Activated CD4-positive, alpha-beta T cell treated with anti-CD3 and anti-CD28 coated beads, Interleukin-2, Interleukin-4, amounts not matched to agents 100 ng/mL and 50 ng/mL, durations not matched to agents 16 hours and 8 hours (primary cell): ENCODE data around the gene GOLM1.
A peak's percentile ranks its signal among the peaks of the same experiment; 100 is the strongest.

ENCODE experiments used
- DNase-seq: peaks from one replicate; pipeline ENCODE4 v3.0.0-alpha.2; 2020; ENCODE audit warnings: low spot score

GOLM1 gene

DNA sequence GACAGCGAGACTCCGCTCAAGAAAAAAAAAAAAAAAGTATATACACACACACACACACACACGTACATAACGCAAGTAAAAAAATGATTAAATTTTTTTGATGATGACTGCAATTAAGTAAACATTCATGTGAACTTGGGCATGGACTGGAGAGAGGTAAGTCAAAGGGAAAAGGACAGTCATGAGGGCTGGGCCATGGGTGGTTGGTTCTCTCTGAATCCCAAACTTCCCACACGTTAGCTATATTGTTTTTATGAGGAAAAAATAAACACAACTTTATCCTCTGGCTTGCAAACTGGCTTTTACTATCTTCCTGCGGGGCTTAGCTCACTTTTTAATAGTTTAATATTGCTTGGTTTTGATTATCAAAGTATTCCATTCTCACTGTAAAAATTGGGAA is 53.7 kb downstream of the GOLM1 start:
- DNase-seq, result no peak

GRCh38 chr9:86043999-86044398 is 55.4 kb downstream of the GOLM1 start:
- DNase-seq, result no peak

DNA sequence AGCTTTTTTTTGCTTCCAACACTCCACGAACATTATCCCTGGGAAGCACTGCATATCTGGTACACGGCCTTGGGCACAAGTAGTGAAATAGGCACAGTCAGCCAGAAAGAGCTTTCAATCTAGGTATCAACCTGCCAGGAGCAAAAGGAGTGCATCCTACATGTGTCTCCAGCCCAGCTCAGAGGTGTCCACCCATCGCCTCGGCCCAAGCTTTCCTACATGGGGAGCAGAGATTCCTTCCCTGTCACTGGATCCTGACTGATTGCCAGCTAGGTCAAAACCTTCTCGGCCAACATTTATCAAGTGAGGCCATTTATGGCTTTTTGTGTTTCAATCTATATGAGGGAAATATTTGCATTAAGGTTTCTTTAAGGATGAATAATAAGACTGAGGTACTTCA is 55.8 kb downstream of the GOLM1 start:
- DNase-seq, result no peak

DNA sequence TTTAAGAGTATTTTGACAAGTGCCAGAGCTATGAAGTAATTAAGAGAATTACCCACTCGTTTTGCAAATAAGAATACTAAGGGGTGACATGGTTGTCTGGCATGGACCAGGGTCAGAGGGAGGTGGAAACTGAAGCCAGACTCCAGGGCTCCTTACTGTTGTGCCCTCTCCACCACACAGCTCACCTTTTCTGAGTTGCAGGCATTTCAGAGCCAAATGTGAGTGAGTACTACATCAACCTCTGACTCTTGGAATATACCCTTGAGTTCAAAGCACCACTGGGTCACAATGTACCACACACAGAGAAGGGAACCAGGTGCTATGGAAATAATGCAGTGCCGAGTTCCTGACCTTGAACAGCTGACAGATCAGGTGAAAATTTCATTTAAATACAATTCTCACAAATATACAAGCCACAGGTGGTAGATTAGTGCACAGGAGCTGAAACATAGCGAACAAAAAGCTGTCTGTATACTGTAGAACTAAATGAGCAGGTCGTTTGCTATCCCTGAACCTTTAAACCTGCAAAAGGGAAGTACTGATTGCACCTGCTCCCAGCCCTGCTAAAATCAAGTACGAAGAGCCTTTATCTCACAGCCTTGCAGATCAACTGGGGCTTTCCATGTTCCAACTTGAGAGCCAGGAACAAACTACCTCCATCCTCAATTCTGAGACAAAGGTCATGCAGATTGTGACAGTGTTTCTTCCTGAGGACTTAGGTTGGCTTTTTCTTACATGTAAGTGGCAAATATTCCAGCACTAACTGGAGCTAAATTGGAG is 57.0 kb downstream of the GOLM1 start:
- DNase-seq, result no peak

DNA sequence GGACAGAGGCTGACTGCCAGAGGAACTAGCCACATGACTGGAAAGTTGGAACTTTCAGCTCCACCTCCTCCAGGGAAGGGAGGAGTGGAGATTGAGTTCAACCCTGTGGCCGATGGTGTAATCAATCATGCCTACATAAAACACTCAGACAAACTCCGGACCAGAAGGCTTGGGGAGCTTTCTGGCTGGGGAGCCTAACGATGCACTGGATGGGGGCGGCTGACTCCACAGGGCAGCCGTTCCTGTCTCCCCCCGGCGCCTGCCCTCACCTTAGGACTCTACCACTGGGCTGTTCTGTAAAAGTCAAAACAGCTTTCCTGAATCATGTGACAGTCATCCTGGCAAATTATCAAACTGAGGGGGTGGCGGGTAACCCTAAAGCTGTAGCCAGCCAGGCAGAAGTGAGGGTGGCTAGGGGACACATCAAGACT is 58.0 kb downstream of the GOLM1 start:
- no peak for DNase-seq

GRCh38 chr9:86040861-86041155 is 58.5 kb downstream of the GOLM1 start:
- DNase-seq, result no peak

DNA sequence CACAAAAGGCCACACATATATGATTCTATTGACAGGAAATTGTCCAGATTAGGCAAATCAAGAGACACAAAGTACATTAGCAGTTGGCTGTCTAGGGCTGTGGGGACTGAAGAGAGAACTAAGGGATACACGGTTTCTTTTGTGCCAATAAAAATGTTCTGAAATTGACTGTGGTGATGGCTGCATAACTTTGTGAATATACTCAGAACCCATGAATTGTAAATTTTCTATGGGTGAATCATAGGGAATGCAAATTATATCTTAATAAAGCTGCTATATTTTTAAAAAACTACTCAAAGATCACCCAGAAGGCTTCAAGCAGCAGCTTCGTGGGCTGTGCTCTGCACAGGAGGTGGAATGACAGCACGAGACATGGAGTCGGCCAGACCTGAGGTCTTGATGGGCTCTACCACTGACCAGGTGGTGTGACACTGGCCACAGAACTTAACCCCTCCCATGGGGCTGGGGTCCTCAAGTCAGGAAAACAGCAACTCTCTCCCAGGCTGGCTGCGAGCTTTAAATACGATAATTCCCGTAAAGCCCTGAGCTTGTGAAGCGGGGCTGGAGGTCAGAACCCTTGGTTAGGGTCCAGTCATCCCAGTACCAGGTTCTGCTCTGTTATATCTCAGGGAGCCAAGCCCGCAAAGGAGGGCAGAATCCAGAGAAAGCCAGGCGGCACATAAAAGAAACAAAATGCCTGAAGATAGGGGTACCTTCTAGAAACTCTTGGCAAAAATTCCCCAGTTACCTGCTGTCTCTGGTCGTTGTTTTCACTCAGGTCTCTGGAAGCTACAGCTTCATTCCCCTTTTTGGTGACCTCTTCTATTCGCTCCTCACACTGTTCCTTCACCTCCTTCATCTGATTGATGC is 59.1 kb downstream of the GOLM1 start:
- DNase-seq, result no peak

DNA sequence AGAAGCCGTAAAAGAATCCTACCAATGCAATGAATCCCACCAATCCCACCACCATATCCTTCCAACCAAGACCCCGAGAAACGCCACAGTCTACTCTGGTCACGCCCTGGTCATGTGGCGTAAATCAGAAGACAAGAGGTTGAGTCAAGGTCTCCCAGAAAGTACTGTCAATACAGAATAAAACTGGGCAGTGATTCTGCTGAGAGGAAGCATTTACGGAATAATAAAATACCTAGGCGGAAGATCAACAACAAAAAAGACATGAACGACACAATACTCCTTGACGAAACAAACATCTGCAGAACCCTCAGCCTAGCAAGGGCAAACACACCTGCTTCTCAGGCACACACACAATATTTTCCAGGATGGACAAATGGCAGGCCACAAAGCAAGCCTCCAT is 62.8 kb downstream of the GOLM1 start:
- no peak for DNase-seq

DNA sequence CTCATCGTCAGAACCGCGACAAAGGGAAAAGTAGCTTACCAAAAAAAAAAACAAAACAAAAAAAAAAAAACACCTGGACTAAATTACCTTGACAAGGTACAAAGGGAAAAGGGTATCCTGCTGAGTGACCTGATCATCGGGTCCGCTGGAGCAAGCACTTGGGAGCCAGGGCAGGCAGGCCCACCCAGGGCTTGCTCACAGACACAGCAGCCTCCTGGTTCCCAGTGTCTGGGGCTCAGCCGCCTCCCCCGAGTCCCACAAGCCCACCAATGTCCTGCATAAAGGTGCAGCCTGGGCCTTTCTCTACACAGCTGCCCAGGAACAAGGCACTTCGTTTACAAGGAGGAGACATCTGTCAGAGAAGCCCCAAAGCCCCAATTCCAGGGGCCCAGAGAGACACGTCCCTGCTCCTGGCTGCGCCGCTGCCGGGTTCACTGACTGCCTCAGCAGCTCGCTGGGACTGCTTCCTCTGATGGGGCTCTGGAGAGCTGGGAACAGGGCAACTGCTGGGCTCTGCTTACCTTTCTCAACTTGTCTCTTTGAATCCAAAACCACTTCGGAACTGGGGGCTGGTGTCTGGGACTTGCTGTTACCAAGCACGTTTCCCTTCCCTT is 63.4 kb downstream of the GOLM1 start:
- no peak for DNase-seq

- DNase-seq, result peak; percentile 22
These were observed 64.3 kb downstream of the GOLM1 start for GRCh38 chr9:86034863-86035734.

- no peak for DNase-seq
These were observed 71.6 kb downstream of the GOLM1 start for GRCh38 chr9:86027767-86028166.

DNA sequence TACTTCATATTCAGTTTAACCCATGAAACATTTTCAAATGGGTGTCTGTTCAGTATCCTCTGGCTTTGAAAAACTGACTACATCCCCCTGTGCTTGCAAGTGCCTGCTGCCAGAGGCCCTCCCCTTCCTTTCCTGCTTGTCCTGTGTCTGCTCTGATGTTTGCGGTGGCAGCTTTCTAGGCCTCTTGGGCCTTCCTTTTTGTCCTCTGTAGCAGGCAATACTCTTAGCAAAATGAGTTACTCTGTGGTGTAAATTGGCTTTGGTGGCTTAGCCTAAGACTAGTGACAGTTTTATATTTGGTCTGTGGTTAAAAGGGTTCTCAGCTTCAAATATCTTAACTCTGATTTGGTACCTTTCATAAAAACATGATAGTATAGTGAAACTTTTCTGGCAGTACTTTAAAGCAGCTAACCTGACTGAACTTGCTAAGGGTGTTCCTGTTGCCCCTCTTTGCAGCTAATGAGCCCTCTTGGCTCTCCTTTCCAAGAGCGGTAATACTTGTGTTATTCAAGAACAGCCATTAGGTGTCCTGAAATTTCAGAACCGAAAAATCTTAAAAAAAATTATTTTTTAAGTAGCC is 76.6 kb downstream of the GOLM1 start:
- no peak for DNase-seq

GRCh38 chr9:86021166-86021565 is 78.2 kb downstream of the GOLM1 start:
- DNase-seq, result no peak

- no peak for DNase-seq
These were observed 78.6 kb downstream of the GOLM1 start for GRCh38 chr9:86020731-86021130.

GRCh38 chr9:86009133-86009532 is 90.2 kb downstream of the GOLM1 start:
- no peak for DNase-seq

DNA sequence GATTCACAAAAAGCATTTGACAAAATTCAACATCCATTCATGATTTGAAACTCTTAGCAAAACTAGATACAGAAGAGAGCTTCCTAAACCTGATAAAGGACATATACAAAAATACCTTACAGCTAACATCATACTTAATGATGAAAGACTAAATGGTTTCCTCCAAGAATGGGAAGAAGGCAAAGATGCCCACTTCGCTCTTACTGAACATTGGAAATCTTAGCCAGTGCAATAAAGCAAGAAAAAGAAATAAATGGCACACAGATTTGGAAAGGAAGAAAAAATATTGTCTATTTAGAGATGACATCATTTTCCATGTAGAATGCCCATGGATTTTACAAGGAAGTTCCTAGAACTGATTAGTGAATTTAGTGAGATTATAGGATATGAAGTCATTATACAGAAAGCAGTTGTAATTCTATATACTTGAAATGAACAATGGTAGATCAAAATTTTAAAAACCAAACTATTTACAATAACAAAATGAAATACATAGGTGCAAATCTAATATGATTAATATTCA is 94.0 kb downstream of the GOLM1 start:
- DNase-seq, result no peak

DNA sequence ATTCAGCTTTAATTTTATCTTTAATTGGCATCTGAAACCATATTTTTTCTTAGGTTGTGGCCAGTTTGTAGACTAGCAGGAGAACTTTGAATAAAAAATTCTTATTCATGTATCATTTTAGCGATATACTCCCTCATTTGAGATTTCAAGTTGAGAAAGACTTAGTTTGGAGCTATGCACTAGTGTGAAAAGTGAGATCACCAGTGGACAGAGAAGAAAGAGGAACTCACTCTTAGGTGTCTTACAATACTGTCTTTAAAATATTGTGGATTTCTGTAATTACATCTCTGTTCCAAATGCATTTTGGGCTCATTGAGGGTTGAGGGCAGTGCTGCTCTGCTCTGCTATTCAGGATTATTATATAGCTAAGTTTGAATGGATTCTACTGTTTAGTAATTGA is 103.8 kb downstream of the GOLM1 start:
- DNase-seq, result no peak

- no peak for DNase-seq
These were observed 104.3 kb downstream of the GOLM1 start for GRCh38 chr9:85995097-85995496.

DNA sequence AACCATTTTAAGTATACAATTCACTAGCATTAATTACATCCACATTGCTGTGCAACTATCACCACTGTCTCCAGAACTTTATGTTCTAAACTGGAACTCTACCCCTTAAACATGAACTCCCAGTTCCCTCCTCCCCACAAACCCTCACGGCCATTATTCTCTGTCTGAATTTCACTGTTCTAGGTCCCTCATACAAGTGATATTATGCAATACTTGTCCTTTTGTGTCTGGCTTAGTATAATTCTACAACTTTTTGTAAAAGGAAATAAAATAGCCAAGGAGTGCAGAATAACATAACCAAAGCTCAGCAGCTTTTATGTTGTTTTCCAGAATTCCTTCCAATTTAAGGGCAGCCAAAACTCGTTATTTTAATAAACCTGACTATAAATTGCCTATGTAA is 105.2 kb downstream of the GOLM1 start:
- DNase-seq, result no peak

DNA sequence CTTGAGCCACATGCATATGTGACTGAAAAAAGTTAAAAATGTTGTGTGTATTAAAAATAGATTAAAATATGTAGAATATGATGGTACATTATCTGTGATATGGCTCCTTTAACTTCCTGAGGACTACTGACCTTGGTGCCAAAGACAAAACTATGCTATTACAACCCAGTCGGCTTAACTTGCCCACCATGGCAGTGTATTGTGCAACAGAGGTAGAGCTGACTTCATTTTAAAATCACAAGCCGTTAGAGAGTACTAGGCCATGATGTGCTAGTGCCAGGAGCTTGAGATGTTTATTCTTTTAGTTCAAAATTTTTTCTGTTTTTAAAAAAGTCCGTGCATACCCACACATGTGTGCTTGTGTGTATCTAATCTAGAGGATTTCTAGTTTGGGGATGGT is 112.1 kb downstream of the GOLM1 start:
- DNase-seq, result no peak

DNA sequence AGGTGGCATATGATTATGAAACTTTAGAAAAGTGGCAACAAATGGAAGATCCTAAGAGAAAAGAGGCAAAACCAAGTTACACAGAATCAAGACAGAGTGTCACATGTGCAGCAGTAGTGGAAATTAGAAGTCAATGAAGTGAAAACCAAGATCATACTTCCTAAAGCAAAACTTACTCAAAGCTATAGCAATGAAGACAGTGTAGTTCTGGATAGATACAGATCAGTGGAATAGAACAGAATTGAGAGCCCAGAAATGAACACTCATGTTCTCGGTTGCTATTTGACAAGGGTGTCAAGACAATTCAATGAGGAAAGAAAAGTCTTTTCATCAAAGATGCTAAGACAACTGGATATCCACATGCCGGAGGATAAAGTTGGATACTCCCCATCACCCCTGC is 114.9 kb downstream of the GOLM1 start:
- no peak for DNase-seq

GRCh38 chr9:85981369-85981768 is 118.0 kb downstream of the GOLM1 start:
- DNase-seq, result no peak
